Prostate gland (tissue), 2 donors: Measurements from ENCODE around the gene ABHD17A.

Experiments used
- CTCF ChIP-seq, 4 experiments: fragments of 200-600 bp in 2 of 4; fragments of 450-650 bp in 2 of 4; sonication (generic) in 2 of 4; IDR thresholded peaks; 1 replicate in 3 of 4; 2 replicates in 1 of 4; pipeline ENCODE4 v1.5.1; 2016 to 2019; ENCODE audit warnings: antibody characterized with exemption in 4 of 4, mild to moderate bottlenecking in 2 of 4, moderate library complexity in 2 of 4
- POLR2A ChIP-seq: fragments of 450-650 bp; IDR thresholded peaks from one replicate; pipeline ENCODE4 v1.6.1; 2016; ENCODE audit warnings: antibody characterized with exemption, mild to moderate bottlenecking
- POLR2AphosphoS5 ChIP-seq: sonication (generic); formaldehyde crosslinking; IDR thresholded peaks from one replicate; pipeline ENCODE4 v1.6.1; 2017; ENCODE audit warnings: antibody characterized with exemption

GRCh38 chr19:1932395-1932794 is 47.1 kb upstream of the ABHD17A start:
- TF ChIP-seq CTCF (IDR thresholded peaks at IDR 0.05) = no peak
- no peak for TF ChIP-seq POLR2A
- no peak for TF ChIP-seq POLR2AphosphoS5
